Measurements from ENCODE around the gene CGB8.
"Not testable (repeated sequence)": the region's sequence is repeated elsewhere in the genome, so short reads cannot be mapped to it uniquely, and the experiment has no call there.

The CGB8 gene

DNA sequence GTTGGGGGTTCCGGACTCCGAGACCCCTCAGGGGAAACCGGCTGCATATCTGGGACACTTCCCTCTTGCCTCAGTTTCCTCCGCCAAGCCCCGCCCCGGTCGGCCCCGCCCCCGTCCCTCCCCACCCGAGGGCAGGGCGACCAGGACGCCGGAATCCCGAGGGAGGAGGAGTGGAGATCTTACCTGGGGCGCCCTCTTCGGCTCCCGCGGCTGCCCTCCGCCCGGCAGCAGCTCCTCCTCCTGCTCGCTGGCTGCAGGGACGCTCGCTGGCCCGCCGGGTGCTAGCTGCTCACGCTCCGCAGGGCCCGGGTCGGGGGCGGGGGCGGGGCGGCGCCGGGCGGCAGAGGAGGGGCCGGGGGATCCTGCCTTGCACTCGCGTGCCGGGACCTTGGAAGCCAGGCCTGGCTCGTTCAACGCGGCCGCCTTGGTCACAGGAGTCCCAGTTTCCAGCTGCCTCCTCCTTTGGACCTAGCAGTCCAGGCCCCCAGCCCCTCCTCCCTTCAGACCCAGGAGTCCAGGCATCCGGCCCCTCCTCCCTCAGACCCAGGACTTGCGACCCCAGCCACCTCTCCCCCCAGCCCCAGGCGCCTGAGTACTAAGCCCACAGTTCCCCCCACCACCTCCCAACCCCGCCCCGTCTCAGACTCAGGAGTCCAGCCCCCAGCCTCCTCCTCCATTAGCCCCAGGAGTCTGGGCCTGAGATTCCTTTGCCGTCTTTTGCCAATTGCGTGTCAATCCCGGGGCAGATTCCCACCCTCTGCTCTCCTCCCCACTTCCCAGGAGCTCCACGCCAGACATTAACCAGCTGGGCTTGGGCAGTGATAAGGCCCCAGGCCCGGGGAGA lies 16.1 kb upstream of the CGB8 start, which contains the start of gene NTF4:
Gene NTF4 (minus strand): TSS at position 51 of the 844 bp plus-strand sequence. CDS start 2,821 bp downstream, outside the sequence.
- no peak for DNase-seq

DNA sequence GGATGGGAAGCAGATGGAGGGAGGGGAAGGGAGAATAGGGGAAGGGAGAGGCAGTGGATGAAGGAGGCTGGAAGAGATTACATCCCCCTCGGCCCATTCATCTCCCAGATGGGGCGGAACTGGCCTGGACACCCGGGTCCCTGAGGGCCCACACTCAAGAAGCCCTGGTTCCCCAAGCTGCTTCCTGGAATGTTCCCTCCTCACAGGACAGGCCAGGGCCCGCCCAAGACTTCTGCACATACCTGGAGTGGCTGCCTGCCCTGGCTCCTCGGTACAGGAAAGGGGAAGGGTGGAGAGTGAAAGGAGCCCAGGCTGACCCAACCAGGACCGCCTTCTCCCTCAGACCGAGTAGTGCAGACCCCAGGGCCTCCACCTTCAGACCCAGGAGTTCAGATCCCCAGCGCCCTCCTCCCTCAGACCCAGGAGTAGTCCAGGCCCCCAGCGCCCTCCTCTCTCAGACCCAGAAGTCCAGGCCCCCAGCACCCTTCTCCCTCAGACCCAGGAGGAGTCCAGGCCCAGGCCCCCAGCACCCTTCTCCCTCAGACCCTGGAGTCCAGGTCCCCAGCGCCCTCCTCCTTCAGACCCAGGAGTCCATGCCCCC lies 15.2 kb upstream of the CGB8 start:
- no peak for DNase-seq

DNA sequence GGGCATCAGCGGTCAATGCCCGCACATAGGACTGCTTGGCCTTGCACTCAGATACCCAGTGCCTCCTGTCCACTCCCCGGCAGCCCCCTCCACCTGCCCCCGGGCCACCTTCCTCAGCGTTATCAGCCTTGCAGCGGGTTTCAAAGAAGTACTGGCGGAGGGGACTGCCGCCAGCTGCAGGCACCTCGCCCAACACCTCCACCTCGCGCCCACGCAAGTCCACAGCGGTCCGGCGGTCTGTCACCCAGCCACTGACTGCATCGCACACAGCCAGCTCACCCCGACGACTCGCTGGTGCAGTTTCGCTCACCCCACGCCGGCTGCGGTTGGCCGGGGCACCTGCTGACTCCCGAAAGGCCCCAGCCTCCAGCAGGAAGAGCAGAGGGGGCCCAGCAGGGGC lies 12.5 kb upstream of the CGB8 start:
- no peak for DNase-seq

DNA sequence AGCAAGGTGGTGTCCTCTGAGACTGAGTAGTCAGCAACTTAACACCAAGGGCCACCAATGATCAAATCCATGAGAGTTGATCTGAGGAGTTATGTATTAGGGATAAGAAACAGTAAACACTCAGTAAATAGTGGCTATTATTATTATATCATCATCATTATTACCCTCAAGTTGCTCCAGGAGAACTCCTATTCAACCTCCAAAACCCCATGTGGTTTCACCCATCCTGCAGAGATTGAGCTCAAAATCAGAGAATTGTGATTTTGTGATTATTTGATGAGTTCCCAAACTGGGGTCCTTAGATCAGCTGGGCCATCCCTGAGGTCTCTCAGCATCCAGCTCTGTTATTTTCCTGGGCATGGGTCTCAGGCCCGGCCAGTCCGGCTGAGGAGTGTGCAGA lies 12.1 kb upstream of the CGB8 start:
- DNase-seq, result no peak

DNA sequence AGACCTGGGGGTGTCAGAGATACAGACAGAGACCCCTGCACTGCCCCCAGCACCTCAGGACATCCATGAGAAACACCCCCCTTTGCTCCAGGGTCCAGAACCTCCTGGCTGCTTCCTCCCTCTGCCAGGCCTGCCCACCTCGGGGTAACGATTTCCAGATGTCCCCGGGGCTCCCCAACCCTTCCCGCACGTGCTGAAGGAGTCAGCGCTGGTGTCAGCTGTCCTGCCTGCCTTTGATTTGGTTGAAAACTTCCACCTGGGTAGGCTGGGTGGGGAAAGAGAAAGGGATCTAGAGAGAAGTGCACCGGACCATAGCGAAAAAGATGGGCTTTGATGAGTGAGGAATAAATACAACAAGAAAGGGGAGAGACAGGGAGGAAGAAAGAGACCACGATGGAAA lies 10.1 kb upstream of the CGB8 start:
- no peak for DNase-seq

DNA sequence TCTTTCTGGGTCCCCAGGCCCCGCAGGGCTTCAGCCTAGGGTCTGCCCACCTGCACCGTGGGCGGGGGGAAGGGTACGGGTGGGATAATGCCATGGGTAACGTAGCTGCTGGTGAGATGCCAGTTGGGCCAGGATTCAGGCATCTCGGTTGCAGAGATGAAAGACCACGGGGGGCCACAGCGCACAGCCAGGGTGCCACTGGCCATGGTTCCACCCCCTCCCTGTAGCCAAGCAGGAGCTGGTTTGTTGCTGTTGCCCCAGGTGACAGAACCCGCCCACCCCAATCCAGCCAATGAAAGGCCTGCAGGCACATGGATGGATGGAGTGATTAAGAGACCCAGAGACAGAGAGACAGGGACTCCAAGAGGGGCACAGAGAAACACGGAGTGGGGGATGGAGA lies 9.7 kb upstream of the CGB8 start:
- DNase-seq, result peak; percentile 27

DNA sequence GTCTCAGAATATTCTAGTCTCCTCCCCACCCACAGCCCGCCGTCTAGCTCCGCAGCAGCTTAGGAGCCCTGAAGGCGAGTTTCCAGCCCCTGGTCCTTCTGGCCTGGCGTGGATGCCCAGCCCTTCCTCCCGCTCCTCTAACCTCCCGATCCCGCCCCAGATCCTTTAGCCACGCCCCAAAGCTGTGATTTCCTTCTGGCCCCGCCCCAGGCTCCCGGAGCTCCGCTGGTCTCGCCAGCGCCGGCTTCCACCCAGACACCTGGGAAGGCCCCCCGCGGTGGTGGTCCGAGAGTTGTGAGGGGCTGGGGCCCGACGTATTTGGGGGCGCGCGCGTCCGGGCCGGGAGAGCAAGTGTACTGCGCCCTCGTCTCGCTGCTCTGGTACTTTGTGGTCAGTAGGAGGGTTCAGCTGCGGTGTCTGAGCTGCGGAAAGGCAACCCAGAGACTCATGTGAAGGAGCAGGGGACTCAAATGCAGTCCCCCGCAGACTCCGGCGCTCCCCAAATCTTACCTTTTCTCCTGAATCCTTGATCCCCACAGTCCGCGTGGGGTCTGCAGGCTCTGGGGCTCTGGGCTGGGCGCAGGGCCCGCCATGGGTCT lies 8.8 kb upstream of the CGB8 start, which contains the start of gene CGB7:
Gene CGB7 (minus strand): TSS at position 114 of the 599 bp plus-strand sequence. CDS start 2,374 bp downstream, outside the sequence.
- DNase-seq, result peak; percentile 29

DNA sequence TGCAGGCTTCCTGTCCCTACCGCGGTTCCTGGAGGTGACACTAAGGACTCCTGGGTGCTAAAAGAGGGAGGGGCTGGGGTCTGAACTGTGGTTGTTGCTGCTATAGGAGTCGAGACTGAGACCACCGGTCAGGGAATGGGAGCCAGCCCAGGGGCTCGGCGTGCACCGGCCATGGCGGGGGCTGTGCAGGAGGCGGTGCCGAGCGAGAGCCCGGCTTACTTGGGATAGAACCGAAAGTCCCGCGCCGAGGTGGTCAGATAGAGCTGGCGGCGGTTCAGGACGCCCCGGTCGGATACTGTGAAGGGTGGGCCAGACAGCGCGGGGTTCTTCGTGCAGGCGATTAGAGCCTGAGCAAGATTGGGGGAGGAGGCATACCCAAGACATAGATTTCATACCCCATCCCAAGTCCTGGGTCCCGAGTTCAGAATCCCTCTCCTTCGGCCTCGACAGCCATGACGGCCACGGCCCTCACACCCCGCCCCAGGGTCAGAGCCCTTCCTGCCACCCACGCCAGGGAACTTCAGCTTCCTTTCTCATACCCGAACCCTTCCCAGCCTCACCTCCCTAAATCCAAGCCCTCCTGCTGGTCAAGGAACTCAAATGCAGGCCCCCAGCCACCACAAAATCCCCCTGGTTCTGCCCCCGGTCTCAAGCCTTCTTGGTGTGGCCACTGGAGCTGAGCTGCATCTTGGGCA lies 8.1 kb upstream of the CGB8 start:
- not testable (repeated sequence) for DNase-seq

DNA sequence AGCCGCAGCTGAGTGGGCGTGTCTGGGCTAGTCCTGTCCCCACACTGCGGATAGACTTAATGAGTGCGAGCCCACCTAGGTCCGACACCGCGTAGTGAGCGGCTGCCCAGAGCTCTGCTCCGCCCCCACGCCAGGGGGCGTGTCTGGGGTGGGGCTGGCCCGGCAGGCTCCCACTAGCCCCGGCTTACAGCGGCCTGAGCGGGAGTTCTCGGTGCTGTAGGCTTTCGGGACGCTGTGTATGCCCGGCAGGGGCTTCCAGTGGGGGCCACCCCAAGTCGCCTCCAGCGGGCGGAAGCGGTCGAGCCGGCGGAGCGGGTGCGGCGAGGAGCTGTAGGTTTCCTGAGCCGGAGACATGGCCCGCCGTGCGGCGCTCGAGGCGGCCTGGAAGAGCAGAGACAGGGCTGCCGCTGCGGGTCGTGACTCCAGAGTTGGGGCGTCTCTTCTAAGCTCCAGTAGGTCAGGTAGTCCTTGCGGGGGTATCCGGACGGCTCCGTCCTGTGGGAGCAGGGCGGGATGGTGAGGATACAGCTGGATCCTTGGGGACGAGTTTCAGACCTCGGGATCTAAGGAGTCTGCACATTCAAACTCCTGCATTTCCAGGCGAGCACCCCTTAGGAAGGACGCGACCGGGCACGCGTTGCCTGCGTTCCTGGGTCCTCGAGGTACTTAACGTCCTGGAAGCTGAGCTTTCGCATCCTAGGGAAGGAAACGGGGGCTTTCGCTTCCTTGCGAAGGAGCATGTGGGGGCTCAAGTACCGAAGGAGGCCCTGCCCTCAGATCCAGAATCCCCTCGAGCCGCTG lies 7.4 kb upstream of the CGB8 start:
- peak; percentile 55 for DNase-seq

DNA sequence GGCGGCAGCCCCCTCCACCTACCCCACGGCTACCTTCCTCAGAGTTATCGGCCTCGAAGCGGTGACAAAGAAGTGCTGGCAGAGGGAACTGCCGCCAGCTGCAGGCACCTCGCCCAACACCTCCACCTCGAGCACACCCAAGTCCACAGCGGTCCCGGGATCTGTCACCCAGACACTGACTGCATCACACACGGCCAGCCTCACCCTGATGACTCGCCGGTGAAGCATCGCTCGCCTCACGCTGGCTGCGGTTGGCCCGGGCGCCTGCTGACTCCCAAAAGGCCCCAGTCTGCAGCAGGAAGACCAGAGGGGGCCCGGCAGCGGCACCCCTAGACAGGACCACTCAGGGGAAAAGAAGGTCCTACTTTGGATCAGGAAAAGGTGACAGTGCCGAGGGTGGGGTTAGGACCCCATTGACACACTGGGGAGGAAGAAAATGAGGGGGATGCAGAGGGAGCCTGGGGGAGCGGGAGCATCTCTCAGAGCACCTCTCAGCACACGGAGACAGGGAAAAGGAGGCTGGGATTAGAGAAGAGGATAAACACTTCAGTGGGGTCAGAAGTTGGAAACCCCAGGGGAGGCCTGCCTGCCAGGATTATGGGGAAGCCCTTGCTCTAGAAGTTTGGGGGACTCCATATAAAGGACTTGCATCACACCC lies 1.6 kb upstream of the CGB8 start:
- DNase-seq, result not testable (repeated sequence)

DNA sequence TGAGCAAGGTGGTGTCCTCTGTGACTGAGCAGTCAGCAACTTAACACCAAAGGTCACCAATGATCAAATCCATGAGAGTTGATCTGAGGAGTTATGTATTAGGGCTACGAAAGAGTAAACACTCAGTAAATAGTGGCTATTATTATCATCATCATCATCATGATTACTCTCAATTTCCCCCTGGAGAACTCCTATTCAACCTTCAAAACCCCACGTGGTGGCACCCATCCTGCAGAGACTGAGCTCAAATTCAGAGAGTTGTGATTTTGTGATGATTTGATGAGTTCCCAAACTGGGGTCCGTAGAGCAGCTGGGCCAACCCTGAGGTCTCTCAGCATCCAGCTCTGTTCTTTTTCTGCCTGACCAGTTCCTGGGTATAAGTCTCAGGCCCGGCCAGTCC lies 923 bp upstream of the CGB8 start:
- DNase-seq, result not testable (repeated sequence)

DNA sequence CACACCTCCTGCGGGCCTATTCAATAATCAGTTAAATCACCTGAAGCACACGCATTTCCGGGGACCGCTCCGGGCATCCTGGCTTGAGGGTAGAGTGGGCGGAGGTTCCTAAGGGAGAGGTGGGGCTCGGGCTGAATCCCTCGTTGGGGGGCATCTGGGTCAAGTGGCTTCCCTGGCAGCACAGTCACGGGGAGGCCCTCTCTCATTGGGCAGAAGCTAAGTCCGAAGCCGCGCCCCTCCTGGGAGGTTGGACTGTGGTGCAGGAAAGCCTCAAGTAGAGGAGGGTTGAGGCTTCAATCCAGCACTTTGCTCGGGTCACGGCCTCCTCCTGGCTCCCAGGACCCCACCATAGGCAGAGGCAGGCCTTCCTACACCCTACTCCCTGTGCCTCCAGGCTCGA lies 5.4 kb downstream of the CGB8 start, which contains the start of gene CGB5:
Gene CGB5 (plus strand): TSS at position 301 of the 400 bp plus-strand sequence. CDS start 362 bp downstream, outside the sequence.
- not testable (repeated sequence) for DNase-seq

DNA sequence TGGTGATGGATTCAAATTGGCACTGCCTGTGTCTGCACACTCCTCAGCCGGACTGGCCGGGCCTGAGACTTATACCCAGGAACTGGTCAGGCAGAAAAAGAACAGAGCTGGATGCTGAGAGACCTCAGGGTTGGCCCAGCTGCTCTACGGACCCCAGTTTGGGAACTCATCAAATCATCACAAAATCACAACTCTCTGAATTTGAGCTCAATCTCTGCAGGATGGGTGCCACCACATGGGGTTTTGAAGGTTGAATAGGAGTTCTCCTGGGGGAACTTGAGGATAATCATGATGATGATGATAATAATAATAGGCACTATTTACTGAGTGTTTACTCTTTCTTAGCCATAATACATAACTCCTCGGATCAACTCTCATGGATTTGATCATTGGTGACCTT lies 6.2 kb downstream of the CGB8 start:
- DNase-seq, result not testable (repeated sequence)

DNA sequence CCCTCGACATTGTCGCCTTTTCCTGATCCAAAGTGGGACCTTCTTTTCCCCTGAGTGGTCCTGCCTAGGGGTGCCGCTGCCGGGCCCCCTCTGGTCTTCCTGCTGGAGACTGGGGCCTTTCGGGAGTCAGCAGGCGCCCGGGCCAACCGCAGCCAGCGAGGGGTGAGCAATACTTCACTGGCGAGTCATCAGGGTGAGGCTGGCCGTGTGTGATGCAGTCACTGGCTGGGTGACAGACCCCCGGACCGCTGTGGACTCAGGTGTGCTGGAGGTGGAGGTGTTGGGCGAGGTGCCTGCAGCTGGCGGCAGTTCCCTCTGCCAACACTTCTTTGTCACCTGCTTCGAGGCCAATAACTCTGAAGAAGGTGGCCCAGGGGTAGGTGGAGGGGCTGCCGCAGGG lies 6.7 kb downstream of the CGB8 start:
- DNase-seq, result no peak

DNA sequence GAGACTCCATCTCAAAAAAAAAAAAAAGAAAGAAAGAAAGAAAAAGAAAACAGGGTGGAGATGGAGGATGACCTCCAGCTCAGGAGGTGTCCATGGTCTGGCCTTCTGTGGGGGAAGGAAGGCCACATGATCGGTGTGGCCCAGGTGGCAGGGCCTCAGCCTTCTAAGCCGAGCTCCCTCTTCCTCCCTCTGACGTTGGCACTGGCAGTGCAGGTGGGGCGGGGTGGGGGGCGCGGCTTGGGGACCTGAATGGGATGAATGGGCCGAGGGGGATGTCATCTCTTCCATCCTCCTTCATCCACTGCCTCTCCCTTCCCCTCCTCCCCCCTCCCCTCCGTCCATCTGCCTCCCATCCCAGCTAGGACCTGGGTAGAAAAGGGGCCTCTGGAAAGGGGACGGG lies 9.2 kb downstream of the CGB8 start:
- DNase-seq, result not testable (repeated sequence)

DNA sequence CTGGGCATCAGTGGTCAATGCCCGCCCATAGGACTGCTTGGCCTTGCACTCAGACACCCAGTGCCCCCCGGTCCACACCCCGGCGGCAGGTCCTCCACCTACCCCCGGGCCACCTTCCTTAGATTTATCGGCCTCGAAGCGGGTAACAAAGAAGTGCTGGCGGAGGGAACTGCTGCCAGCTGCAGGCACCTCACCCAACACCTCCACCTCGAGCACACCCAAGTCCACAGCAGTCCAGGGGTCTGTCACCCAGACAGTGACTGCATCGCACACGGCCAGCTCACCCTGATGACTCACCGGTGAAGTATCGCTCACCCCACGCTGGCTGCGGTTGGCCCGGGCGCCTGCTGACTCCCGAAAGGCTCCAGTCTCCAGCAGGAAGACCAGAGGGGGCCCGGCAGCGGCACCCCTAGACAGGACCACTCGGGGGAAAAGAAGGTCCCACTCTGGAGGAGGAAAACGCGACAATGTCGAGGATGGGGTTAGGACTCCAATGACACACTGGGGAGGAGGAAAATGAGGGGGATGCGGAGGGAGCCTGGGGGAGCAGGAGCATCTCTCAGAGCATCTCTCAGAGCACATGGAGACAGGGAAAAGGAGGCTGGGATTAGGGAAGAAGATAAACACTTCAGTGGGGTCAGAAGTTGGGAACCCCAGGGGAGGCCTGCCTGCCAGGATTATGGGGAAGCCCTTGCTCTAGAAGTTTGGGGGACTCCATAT lies 10.2 kb downstream of the CGB8 start:
- not testable (repeated sequence) for DNase-seq

DNA sequence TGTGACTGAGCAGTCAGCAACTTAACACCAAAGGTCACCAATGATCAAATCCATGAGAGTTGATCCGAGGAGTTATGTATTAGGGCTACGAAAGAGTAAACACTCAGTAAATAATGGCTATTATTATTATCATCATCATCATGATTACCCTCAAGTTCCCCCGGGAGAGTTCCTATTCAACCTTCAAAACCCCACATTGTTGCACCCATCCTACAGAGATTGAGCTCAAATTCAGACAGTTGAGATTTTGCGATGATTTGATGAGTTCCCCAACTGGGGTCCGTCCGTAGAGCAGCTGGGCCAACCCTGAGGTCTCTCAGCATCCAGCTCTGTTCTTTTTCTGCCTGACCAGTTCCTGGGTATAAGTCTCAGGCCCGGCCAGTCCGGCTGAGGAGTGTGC lies 10.8 kb downstream of the CGB8 start:
- not testable (repeated sequence) for DNase-seq

DNA sequence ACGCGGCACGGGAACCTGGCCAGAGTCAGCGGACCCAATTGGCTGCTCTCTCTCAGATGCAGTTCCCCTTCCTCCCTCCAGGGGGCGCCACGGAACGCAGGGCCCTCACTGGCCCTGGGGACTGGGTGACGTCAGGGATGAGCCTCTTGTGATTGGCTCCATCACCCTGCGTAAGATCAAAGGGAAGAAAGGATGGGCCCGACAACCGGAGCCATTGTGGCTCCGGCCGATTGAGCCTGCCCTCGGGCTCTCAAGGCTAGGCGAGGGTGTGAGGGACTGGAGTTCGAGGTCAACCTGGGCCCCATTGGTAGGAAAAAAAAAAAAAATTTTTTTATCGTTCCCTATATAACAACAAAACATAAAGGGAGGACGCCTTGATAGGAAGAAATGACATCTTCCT lies 12.1 kb downstream of the CGB8 start, which contains the start of gene CGB1:
Gene CGB1 (minus strand): TSS at position 81 of the 400 bp plus-strand sequence. CDS start 184 bp downstream, outside the sequence.
- peak; percentile 50 for DNase-seq

DNA sequence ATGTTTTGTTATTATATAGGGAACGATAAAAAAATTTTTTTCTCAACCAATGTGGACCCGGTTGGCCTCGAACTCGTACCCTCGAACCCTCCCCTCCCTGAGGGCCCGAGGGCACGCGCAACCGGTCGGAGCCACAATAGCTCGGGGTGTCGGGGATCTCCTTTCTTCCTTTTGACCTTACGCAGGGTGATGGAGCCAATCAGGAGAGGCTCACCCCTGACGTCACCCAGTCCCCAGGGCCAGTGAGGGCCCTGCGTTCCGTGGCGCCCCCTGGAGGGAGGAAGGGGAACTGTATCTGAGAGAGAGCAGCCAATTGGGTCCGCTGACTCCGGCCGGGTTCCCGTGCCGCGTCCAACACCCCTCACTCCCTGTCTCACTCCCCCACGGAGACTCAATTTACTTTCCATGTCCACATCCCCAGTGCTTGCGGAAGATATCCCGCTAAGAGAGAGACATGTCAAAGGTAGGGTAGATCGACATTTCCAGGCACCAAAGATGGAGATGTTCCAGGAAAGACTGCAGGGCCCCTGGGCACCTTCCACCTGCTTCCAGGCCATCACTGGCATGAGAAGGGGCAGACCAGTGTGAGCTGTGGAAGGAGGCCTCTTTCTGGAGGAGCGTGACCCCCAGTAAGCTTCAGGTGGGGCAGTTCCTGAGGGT lies 17.1 kb downstream of the CGB8 start, which contains the start of gene CGB2:
Gene CGB2 (plus strand): TSS at position 249 of the 660 bp plus-strand sequence. CDS start 206 bp downstream, at position 455.
- DNase-seq, result peak; percentile 55

DNA sequence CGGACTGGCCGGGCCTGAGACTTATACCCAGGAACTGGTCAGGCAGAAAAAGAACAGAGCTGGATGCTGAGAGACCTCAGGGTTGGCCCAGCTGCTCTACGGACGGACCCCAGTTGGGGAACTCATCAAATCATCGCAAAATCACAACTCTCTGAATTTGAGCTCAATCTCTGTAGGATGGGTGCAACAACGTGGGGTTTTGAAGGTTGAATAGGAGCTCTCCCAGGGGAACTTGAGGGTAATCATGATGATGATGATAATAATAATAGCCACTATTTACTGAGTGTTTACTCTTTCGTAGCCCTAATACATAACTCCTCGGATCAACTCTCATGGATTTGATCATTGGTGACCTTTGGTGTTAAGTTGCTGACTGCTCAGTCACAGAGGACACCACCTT lies 18.6 kb downstream of the CGB8 start:
- DNase-seq, result not testable (repeated sequence)
